ENCODE data around the gene DHX9. TPM values are rescaled to one million over a fixed set of nuclear protein-coding genes. Genes with fewer than 3 reads are reported as not detected.

DHX9 gene
- 377 TPM for total RNA-seq

DNA sequence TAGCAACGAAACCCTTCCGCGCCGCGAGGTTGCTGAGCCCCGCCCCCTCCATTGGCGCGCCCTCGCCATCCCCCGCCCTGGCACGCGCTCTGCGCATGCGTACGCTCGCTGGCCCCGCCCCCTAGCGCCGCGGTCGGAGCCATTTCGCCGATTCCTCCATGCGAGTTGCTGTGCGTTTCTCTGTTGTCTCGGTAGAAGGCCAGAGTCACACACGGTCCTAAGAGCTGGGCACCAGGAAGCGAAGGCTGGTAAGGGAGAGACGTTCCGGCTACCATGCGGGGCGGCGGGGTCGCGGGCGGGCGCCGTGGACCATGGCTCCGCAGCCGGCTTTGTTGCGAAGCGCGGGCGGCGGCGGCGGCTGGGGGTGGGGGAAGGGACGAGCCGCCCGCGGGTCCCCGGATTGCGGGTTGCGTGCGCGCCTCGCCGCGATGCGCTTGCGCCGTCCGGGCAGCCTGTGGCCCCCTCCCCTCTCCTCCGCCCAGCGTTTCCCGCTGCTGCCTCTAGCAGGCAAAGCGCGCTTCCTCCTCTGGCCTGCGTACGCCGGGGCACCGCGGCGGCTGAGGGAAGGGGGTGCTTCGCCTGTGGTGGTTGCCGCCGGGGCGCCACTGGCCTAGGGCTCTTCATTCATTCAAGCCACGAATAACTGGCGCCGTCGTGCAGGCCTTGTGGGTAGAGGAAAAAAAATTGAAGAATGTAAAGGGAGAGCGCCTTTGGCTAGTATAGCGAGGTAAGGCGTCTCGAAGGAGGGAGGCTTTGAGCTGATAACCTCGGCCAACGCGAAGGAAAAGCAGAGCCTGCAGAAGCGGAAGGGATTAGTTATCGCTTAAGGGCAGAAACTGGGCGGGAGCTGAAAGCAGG is at the start of gene DHX9:
Gene DHX9, plus strand, starts transcription at position 139 of the 858 bp plus-strand sequence. CDS start 3,220 bp downstream, outside the sequence.
- Histone ChIP-seq H3K27me3 (ENCODE audit: insufficient read depth, low read length) (no peaks in the 10 kb centered on the region), H3K9me3 (ENCODE audit: low read depth, low read length) (no peaks in the 10 kb centered on the region), H3K4me3 (ENCODE audit: low read length) (peak within 1 kb of the TSS; percentile 82), H3K4me1 (ENCODE audit: insufficient read depth, low read length) (peaks cover 28% of the 10 kb centered on the region)

- Histone ChIP-seq H3K9me3 (ENCODE audit: low read depth, low read length) (no peaks in the 10 kb centered on the region), H3K27me3 (ENCODE audit: insufficient read depth, low read length) (no peaks in the 10 kb centered on the region), H3K4me1 (ENCODE audit: insufficient read depth, low read length) (peaks cover 54% of the 10 kb centered on the region), H3K4me3 (ENCODE audit: low read length) (no peak overlapping the region)
Measured at GRCh38 chr1:182791281-182792179, 47.6 kb upstream of the DHX9 start.

- Histone ChIP-seq H3K4me3 (ENCODE audit: low read length) (no peak overlapping the region), H3K4me1 (ENCODE audit: insufficient read depth, low read length) (peaks cover 62% of the 10 kb centered on the region), H3K9me3 (ENCODE audit: low read depth, low read length) (no peaks in the 10 kb centered on the region), H3K27me3 (ENCODE audit: insufficient read depth, low read length) (no peaks in the 10 kb centered on the region)
Measured at GRCh38 chr1:182794091-182794490, 45.1 kb upstream of the DHX9 start.

DNA sequence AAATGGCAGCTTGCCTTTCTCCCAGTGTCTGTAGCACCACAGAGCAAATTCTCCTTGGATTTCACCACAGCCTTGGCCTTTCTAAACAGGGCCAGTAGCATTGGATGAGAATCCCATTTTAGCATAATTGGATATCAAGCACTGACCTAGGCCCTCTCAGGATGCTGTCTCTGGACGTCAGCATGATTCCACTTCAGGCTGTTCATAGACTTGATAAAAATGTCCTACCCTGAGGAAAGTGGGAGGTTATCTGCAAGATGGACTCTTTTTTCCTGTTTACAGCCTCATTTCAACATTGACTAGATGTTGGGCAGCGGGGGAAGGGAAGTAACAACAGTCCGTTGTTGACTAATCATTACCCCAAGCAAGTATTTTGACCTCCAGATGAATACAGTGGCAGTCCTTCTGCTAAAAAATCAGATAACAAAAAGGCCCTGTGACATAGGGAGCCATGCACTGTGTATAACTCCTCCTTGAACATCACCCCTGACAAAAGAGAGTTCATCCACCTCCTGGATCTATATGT is 44.4 kb upstream of the DHX9 start:
- no peaks in the 10 kb centered on the region for H3K9me3 ChIP-seq (ENCODE audit: low read depth, low read length)
- peaks cover 59% of the 10 kb centered on the region for H3K4me1 ChIP-seq (ENCODE audit: insufficient read depth, low read length)
- H3K27me3 ChIP-seq (ENCODE audit: insufficient read depth, low read length): no peaks in the 10 kb centered on the region
- no peak overlapping the region for H3K4me3 ChIP-seq (ENCODE audit: low read length)

- Histone ChIP-seq H3K4me3 (ENCODE audit: low read length) (no peak overlapping the region), H3K9me3 (ENCODE audit: low read depth, low read length) (no peaks in the 10 kb centered on the region), H3K4me1 (ENCODE audit: insufficient read depth, low read length) (peaks cover 53% of the 10 kb centered on the region), H3K27me3 (ENCODE audit: insufficient read depth, low read length) (no peaks in the 10 kb centered on the region)
Measured at GRCh38 chr1:182795563-182796228, 43.5 kb upstream of the DHX9 start.

- H3K9me3 ChIP-seq (ENCODE audit: low read depth, low read length): no peaks in the 10 kb centered on the region
- H3K4me1 ChIP-seq (ENCODE audit: insufficient read depth, low read length): peaks cover 4% of the 10 kb centered on the region
- H3K27me3 ChIP-seq (ENCODE audit: insufficient read depth, low read length): no peaks in the 10 kb centered on the region
- H3K4me3 ChIP-seq (ENCODE audit: low read length): no peak overlapping the region
Measured at GRCh38 chr1:182802006-182802803, 36.9 kb upstream of the DHX9 start.

GRCh38 chr1:182803846-182804245 is 35.3 kb upstream of the DHX9 start:
- H3K27me3 ChIP-seq (ENCODE audit: insufficient read depth, low read length): no peaks in the 10 kb centered on the region
- H3K4me1 ChIP-seq (ENCODE audit: insufficient read depth, low read length): no peaks in the 10 kb centered on the region
- H3K9me3 ChIP-seq (ENCODE audit: low read depth, low read length): no peaks in the 10 kb centered on the region
- no peak overlapping the region for H3K4me3 ChIP-seq (ENCODE audit: low read length)

GRCh38 chr1:182806015-182806678 is 33.0 kb upstream of the DHX9 start:
- Histone ChIP-seq H3K4me1 (ENCODE audit: insufficient read depth, low read length) (peaks cover 9% of the 10 kb centered on the region), H3K4me3 (ENCODE audit: low read length) (no peak overlapping the region), H3K9me3 (ENCODE audit: low read depth, low read length) (no peaks in the 10 kb centered on the region), H3K27me3 (ENCODE audit: insufficient read depth, low read length) (no peaks in the 10 kb centered on the region)

DNA sequence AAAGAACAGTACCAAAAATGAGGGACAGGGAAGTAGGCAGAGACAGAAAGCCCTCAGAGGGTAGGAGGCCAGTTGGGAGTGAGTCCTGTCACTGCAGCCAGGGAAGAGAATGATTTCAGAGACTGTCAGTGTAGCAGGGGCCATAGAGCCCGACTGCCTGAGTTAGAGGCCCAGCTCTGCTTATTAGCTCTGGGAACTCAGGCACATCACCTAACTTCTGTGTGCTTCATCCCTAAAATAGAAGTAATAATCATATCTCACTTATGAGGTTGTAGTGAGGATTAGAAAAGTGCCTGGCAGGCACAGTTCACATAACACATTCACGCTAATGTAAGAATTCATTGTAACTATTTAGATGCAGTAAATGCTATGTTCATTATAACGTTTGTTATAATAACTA is 31.2 kb upstream of the DHX9 start:
- H3K4me1 ChIP-seq (ENCODE audit: insufficient read depth, low read length): peaks cover 9% of the 10 kb centered on the region
- H3K27me3 ChIP-seq (ENCODE audit: insufficient read depth, low read length): no peaks in the 10 kb centered on the region
- H3K4me3 ChIP-seq (ENCODE audit: low read length): no peak overlapping the region
- no peaks in the 10 kb centered on the region for H3K9me3 ChIP-seq (ENCODE audit: low read depth, low read length)

GRCh38 chr1:182809414-182809957 is 29.7 kb upstream of the DHX9 start:
- H3K4me1 ChIP-seq (ENCODE audit: insufficient read depth, low read length): peaks cover 9% of the 10 kb centered on the region
- no peaks in the 10 kb centered on the region for H3K27me3 ChIP-seq (ENCODE audit: insufficient read depth, low read length)
- no peak overlapping the region for H3K4me3 ChIP-seq (ENCODE audit: low read length)
- no peaks in the 10 kb centered on the region for H3K9me3 ChIP-seq (ENCODE audit: low read depth, low read length)

- Histone ChIP-seq H3K4me3 (ENCODE audit: low read length) (no peak overlapping the region), H3K4me1 (ENCODE audit: insufficient read depth, low read length) (peaks cover 9% of the 10 kb centered on the region), H3K9me3 (ENCODE audit: low read depth, low read length) (no peaks in the 10 kb centered on the region), H3K27me3 (ENCODE audit: insufficient read depth, low read length) (no peaks in the 10 kb centered on the region)
Measured at GRCh38 chr1:182811975-182812722, 27.0 kb upstream of the DHX9 start.

DNA sequence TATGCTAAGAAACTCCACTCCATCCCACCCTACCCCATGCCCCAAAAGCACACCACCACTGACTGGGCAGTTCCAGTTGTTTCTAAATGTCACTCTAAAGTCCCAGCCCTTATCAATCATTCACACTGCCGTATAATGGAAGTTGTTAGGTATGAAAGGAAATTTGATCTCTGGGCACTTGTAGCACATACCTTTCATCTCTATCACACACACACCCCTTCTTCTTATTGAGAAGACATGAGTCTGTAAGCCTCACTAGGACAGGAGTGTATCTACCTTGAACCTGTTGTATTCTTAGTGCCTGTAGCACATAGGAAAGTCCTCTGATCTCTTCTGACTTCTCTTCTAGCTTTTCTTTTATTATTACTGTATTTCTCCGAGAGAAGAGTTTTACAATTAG is 22.3 kb upstream of the DHX9 start:
- no peak overlapping the region for H3K4me3 ChIP-seq (ENCODE audit: low read length)
- H3K4me1 ChIP-seq (ENCODE audit: insufficient read depth, low read length): no peaks in the 10 kb centered on the region
- H3K27me3 ChIP-seq (ENCODE audit: insufficient read depth, low read length): no peaks in the 10 kb centered on the region
- no peaks in the 10 kb centered on the region for H3K9me3 ChIP-seq (ENCODE audit: low read depth, low read length)

DNA sequence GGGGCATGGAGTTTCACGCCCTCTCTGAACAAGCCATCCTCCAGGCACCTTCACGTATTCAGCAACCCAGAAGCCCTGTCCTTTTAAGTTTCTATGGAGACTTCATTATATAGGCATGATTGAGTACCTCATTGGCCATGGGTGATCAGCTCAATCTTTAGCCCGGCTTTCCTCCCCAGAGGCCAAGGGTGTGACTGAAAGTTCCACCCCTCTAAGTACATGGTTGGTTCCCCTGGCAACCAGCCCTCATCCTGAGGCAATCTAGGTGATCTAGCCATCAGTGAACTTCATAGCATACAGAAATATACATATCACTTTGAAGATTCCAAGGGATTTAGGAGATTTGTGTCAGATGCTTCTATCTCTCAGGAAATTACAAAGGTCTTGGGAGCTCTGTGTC is 21.3 kb upstream of the DHX9 start:
- Histone ChIP-seq H3K9me3 (ENCODE audit: low read depth, low read length) (no peaks in the 10 kb centered on the region), H3K27me3 (ENCODE audit: insufficient read depth, low read length) (no peaks in the 10 kb centered on the region), H3K4me3 (ENCODE audit: low read length) (no peak overlapping the region), H3K4me1 (ENCODE audit: insufficient read depth, low read length) (no peaks in the 10 kb centered on the region)

Measured in mononuclear cell (primary cell).